H4 (cell line): ENCODE measurements around the gene OR4C45. TPM values are rescaled to one million over a fixed set of nuclear protein-coding genes. Genes with fewer than 3 reads are reported as not detected.
"Not testable (repeated sequence)": the region's sequence is repeated elsewhere in the genome, so short reads cannot be mapped to it uniquely, and the experiment has no call there.

Experiments
- DNase-seq: peaks from one replicate; pipeline ENCODE4 v3.0.0-alpha.2; 2015; ENCODE audit warnings: low spot score
- total RNA-seq: library from RNA; depleted of rRNA; stranded (reverse); fragments of >200 nt; shearing (Covaris generic); gene quantifications from 2 replicates; pipeline ENCODE4 v1.2.3, GENCODE V29; 2014; rRNA removed

OR4C45 gene
- not detected in 2 replicates for total RNA-seq

- no peak for DNase-seq
These were observed at the start of gene OR4C45 for GRCh38 chr11:50032574-50032973. OR4C45 (plus strand) TSS chr11:50032874.

- DNase-seq: peak; percentile 63
These were observed 37.1 kb upstream of the OR4C45 start for GRCh38 chr11:49995565-49995964.

- DNase-seq: no peak
These were observed 2.5 kb upstream of the OR4C45 start for GRCh38 chr11:50030193-50030592.

- DNase-seq: not testable (repeated sequence)
These were observed 3.6 kb downstream of the OR4C45 start for GRCh38 chr11:50036239-50036638.

- no peak for DNase-seq
These were observed 4.6 kb downstream of the OR4C45 start for GRCh38 chr11:50037251-50037650.

- DNase-seq: no peak
These were observed 12.0 kb downstream of the OR4C45 start for GRCh38 chr11:50044647-50045046.

GRCh38 chr11:50063056-50063455 lies 30.4 kb downstream of the OR4C45 start:
- DNase-seq: not testable (repeated sequence)

GRCh38 chr11:50070389-50070788 lies 37.7 kb downstream of the OR4C45 start:
- DNase-seq: no peak

- no peak for DNase-seq
These were observed 39.0 kb downstream of the OR4C45 start for GRCh38 chr11:50071584-50072225.

GRCh38 chr11:50072226-50073112 lies 39.8 kb downstream of the OR4C45 start:
- DNase-seq: no peak

GRCh38 chr11:50073113-50074105 lies 40.7 kb downstream of the OR4C45 start:
- no peak for DNase-seq

GRCh38 chr11:50074161-50074560 lies 41.5 kb downstream of the OR4C45 start:
- DNase-seq: no peak

GRCh38 chr11:50075856-50076255 lies 43.2 kb downstream of the OR4C45 start:
- no peak for DNase-seq

GRCh38 chr11:50077526-50077925 lies 44.9 kb downstream of the OR4C45 start:
- DNase-seq: no peak

GRCh38 chr11:50078001-50078400 lies 45.3 kb downstream of the OR4C45 start:
- DNase-seq: no peak

- DNase-seq: not testable (repeated sequence)
These were observed 46.3 kb downstream of the OR4C45 start for GRCh38 chr11:50078946-50079345.

GRCh38 chr11:50080256-50080655 lies 47.6 kb downstream of the OR4C45 start:
- no peak for DNase-seq
